GM21737 (cell line): ENCODE data around the gene CA12.

Source experiments
- ATAC-seq: cut with Tn5 transposase; IDR thresholded peaks from one replicate; pipeline ENCODE4 v1.9.1; 2021; ENCODE audit warnings: mild to moderate bottlenecking, moderate library complexity; ENCODE audit not compliant: unreplicated experiment

The CA12 gene

GRCh38 chr15:63379492-63380150, 2.0 kb downstream of the CA12 start:
- no peak for ATAC-seq

GRCh38 chr15:63378946-63379345, 2.7 kb downstream of the CA12 start:
- ATAC-seq, result no peak

- ATAC-seq, result no peak
Observed at GRCh38 chr15:63374686-63375520, 6.7 kb downstream of the CA12 start.

GRCh38 chr15:63373866-63374548, 7.6 kb downstream of the CA12 start:
- no peak for ATAC-seq

- ATAC-seq, result no peak
Observed at GRCh38 chr15:63373330-63373729, 8.3 kb downstream of the CA12 start.

- ATAC-seq, result no peak
Observed at GRCh38 chr15:63372753-63373152, 8.9 kb downstream of the CA12 start.

- no peak for ATAC-seq
Observed at GRCh38 chr15:63372018-63372705, 9.5 kb downstream of the CA12 start.

GRCh38 chr15:63371297-63371918, 10.2 kb downstream of the CA12 start:
- no peak for ATAC-seq

- no peak for ATAC-seq
Observed at GRCh38 chr15:63370764-63371163, 10.9 kb downstream of the CA12 start.

- no peak for ATAC-seq
Observed at GRCh38 chr15:63369781-63370180, 11.9 kb downstream of the CA12 start.

GRCh38 chr15:63369296-63369695, 12.3 kb downstream of the CA12 start:
- ATAC-seq, result no peak

- ATAC-seq, result no peak
Observed at GRCh38 chr15:63368503-63368902, 13.1 kb downstream of the CA12 start.

- no peak for ATAC-seq
Observed at GRCh38 chr15:63367900-63368299, 13.7 kb downstream of the CA12 start.

- no peak for ATAC-seq
Observed at GRCh38 chr15:63367390-63367789, 14.3 kb downstream of the CA12 start.

GRCh38 chr15:63366451-63366850, 15.2 kb downstream of the CA12 start:
- no peak for ATAC-seq

- no peak for ATAC-seq
Observed at GRCh38 chr15:63365273-63365680, 16.4 kb downstream of the CA12 start.

GRCh38 chr15:63364399-63365272, 17.0 kb downstream of the CA12 start:
- ATAC-seq, result no peak

- ATAC-seq, result no peak
Observed at GRCh38 chr15:63363292-63363691, 18.4 kb downstream of the CA12 start.

- no peak for ATAC-seq
Observed at GRCh38 chr15:63362885-63363284, 18.8 kb downstream of the CA12 start.

GRCh38 chr15:63362196-63362595, 19.4 kb downstream of the CA12 start:
- ATAC-seq, result no peak
